Right renal pelvis (tissue), 4 donors: ENCODE data around the gene MGP. TPM values are rescaled to one million over a fixed set of nuclear protein-coding genes. Genes with fewer than 3 reads are reported as not detected.

Experiments used
- DNase-seq, 4 donors: peaks; one replicate each; pipeline ENCODE4 v3.0.0-alpha.2; 2013; ENCODE audit warnings: low read depth in 4 of 4, low spot score in 3 of 4, missing footprints in 1 of 4
- polyA plus RNA-seq, 4 donors: library from polyadenylated mRNA; unstranded; fragments of 120-200 nt; gene quantifications; one replicate each; pipeline ENCODE4 v1.2.1, GENCODE V29; 2013; ENCODE audit not compliant: insufficient read length in 4 of 4

MGP gene
- polyA plus RNA-seq, 4 donors = 41.2 to 70.3 (median 48.2) TPM

DNA sequence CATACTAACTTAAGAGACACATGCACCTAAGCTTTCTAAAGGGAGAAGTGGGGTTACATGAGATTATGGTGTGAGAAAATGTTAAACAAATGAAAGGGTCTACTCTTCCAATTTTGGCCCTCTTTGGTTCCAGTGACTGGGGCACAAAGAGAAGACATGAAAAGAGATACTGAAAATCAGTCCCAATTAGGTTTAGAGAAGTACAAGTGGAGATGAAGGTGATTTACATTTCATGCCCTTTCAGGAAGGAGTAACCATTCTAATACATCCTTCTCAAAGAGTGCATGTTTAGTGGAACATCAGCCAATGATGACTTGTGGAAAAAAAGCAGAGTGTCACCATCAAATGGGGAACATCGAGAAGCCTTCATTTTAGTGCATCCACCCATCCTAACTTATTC lies 14.4 kb downstream of the MGP start:
- DNase-seq = no peak

DNA sequence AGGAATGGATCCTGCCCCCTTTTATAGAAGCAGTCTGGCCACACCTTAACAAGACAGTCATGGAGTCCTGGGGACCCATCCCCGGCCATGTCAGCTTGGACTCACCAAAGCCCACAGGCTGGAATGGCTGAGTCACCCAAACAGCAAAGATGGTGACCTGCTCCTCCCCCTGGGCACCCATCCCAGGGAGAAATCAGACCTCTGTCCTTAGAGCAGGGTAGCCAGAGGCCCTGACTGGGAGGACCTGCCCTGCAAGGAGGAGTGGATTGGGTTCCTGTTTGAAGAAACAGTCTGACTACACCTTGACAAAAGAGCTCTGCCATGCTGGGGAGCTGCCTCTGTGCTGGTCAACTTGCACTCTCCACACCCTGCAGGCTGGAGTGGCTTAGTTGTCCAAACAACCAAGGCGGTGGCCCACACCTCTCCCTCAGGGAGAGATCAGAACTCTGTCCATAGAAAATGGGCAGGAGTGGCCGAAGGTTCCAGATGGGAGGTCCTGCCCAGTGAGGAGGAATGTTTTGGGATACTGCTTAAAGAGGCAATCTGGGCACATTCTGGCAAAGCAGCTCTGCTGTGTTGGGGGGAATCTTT lies 16.6 kb downstream of the MGP start:
- DNase-seq = no peak

DNA sequence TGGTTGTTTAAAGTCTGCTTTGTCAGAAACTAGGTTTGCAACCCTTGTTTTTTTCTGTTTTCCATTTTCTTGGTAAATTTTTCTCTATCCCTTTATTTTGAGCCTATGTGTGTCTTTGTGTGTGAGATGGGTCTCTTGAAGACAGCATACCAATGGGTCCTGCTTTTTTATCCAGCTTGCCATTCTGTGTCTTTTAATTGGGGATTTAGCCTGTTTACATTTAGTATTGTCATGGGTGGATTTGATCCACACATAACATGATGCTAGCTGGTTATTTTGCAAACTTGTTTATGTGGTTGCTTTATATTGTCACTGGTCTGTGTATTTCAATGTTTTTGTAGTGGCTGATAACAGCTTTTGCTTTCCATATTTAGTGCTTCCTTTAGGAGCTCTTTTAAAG lies 25.2 kb downstream of the MGP start:
- no peak for DNase-seq

DNA sequence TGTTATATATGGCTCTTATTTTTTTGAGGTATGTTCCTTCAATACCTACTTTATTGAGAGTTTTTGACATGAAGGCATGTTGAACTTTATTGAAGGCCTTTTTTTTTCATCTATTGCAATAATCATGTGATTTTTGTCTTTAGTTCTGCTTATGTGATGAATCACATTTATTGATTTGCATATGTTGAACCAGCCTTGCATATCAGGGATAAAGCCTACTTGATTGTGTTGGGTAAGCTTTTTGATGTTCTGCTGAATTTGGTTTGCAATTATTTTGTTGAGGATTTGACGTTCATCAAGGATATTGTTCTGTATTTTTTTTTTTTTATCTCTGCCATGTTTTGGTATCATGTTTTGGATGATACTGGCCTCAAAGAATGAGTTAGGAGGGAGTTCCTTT lies 27.1 kb downstream of the MGP start:
- DNase-seq = no peak

DNA sequence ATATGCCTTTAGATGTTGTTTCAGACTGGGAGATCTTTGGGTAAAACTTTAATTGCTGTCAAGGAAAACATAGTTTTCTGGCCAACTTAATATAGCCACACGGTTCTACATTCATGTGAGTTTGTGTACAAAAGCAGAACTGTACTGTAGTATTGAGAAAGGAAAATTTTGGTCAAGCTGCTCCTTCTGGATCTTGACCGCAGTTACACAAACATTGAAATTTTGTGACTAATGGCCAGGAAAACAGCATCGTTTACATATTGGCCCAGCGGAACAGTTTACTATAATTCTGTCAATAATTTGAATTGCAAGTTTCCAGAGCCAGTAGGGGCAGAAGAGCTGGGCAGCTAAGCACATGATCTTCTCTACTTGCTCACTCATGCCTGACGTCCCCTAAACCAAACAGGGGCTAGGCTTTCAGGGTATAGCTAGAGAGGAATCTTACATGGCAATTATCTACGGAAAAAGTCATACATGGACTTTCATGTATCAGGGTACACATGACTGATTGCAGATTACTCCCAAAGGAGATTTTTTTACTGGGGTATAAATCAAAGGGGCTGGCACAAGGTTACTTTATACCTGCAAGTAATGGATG lies 31.0 kb downstream of the MGP start:
- DNase-seq = no peak

DNA sequence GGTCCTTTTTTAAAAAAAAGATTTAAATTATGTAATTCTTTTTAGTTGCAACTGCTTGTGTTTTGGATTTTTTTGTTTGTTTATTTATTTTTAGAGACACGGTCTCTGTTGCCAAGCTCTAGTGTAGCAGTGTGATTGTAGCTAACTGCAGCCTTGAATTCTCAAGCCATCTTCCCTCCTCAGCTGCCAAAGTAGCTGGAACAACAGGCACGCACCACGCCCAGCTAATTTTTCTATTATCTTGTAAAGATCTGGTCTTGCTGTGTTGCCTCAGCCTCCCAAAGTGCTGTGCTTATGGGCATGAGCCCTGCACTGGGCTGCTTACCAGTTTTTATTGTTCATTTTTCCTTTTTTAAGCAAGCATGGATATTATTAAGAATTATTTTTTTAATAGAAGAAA lies 31.7 kb downstream of the MGP start:
- no peak for DNase-seq

DNA sequence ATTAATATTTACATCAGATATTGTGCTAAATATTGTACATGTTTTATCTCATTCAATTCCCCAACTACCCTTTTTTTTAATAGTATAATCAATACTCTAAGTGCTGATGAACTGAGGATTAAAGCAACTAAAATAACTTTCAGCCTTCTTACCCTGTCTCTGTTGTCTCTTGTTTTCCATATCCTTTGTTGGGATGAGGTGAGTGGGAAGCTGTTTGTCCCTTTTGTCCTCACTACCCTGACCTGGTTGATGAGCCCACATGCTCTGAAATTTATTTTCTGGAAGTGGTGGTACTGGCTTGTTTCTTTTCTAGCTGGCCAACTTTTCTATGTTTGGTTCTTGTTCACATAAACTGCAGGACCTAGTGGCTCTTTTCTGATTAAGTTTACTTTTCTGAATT lies 32.8 kb downstream of the MGP start:
- DNase-seq = no peak

DNA sequence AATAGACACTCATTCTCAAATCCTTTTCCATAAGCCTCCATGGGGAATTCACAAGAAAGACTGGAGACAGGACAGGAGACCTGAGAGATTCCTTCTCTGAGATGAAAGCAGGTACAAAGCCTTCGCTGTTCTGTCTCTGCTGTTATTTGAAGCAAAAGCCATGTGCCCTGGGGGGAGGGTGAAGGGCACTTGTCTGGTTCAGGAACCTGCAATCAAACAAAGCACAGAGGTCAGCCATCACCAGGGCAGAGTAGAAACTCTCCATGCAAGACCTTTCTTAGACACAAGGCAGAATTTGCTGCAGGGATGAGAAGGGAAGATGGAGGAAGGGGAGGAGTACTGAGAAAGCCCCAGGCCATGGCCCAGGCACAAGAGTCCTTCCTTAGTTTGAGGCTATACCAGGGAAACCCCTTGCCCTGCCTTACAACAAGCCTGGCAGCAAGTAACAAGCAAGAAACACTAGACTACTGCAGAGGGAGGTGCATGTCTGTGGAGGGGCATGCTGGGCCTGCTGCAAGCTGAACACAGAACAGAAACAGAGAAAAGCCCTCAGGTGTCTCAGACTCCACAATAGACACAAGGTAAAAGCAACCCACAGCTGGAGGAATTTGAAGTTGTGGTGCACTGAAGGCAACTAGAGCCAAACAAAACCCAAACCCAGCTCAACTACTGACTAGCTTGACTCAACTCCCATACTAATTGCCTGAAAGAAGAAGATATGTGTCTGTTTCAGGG lies 34.6 kb downstream of the MGP start:
- DNase-seq = no peak

DNA sequence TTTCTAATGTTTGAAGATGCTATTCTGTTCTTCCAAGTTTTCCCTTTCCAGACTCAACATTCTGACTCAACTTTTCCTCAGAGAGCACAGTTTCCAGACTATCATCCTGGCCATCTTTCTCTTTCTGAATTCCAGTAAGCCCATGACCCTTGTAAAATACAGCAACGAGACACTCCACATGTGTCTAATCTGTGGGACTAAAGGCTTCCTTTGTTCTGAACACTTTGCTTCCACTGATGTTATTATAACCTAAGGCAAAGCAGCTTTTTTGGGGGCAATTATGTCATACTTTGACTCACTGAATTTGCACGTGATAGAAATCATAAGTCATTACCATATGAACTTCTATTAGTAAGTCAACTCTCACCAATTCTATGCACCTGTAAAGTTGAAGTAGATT lies 36.0 kb downstream of the MGP start:
- DNase-seq = no peak

DNA sequence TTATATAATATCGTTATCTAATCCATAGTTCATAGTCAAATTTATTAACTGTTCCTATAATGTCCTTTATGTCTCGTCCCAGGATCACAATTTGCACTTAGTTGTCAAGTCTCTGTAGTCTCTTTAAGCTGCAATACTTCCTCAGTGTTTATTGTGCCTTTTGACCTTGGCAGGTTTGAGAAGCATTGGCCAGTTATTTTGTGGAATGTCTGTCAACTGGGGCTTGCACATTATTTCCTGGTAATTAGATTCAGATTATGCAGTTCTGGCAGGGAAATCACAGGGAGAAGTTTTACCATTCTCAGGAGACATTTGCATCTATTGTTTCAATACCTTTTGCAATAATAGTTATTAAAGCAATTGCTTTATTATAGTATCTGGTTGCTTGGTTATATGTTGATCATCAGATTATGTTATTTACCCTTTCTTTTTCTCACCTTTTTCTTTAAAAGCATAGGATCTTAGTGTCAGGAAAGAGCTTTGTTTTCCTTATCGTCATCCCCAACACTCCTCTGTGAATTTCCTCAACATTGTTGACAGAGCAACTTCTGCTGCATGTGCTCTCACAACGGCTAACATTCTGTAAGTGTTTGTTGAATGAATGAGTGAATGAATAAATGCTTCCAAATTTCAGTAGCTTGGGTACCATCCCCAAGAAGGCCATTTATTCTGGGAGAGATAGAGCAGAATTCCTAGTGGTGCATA lies 38.6 kb downstream of the MGP start:
- no peak for DNase-seq

DNA sequence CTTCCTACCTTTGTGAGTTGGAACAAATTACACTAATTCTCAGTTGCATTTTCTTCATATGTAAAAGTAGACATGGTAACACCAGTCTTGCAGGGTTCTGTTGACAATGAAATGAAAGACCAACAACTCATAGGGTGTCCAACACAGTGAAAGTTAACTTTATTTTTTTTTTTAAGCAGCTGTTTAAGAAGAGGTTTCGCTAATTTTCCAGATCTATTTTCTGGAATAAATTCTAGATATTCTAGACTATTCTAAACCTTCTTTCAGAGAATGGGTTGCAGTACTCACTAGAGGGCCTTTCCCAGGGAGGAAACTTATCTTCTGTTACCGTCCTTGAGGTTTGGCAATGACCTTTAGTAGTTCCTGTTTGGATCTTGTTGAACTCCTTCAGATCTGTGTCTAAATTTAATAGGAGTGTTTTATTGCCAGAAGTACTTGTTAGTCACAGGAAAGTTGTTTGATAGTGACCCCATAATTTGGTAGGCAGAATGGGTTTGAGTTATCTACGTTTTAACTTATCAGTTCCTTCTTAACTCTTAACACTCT lies 39.5 kb downstream of the MGP start:
- no peak for DNase-seq

DNA sequence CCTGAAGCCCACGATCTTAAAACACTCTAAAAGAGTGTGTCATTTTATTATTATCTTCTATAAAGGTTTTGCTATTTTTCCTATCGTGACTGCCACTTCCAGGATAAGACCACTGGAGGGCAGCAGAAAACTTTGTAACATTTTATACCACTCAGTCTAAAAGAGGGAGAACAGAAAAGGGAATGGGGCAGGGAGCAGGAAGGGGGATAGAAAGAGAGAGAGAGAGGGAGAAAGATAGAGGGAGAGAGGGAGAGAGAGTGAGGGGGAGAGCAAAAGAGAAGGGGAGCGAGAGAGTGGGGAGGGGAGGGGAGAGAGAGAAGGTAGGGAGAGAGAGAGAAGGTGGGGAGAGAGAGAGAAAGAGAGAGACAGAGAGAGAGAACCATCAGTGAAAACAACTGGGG lies 40.3 kb downstream of the MGP start:
- DNase-seq = peak in 3 of 4 donors; percentile 51 to 58 (median 53)

DNA sequence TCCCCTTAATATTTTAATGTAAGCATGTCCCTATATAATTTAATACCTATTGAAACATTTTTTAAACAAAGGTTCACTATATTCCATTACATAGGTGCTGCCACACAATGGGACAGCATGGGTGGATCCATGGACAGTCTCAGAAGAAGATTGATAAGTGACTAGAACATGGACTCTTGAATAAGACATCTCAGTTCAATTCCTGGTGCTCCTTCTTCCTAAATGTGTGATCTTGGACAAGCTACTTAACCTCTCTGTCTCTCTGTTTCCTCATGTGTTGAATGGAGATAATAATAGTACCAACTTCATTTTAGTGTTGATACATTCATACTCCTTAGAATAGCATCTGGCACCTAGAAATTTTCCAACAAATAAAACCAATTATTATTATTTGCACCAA lies 41.3 kb downstream of the MGP start:
- DNase-seq = no peak

DNA sequence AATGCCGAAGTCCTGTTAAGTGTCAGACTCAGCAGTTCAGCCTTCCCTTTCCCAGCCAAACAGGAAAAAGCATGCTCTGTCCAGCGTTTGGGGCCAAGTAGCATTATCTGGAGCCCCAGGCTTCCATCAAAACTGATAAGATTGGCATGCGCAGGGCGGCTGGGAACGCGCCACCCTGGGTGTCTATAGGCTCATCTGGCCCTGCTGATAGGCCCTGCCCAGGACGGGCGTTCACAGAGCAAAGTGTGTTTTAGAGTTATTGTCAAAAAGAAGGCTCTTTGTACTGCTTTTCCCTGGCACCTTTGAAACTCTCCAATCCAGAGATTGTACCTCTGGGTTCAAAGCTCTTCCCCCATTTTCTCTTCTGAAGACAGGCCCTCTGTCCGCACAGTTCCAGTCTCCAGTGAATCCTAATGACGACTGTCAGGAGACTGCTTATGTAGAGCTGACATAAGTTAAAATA lies 42.2 kb downstream of the MGP start, which contains the start of gene ART4:
ART4 (minus strand) TSS at position 102 of the 463 bp plus-strand sequence. CDS start 413 bp downstream, outside the sequence.
- DNase-seq = no peak

DNA sequence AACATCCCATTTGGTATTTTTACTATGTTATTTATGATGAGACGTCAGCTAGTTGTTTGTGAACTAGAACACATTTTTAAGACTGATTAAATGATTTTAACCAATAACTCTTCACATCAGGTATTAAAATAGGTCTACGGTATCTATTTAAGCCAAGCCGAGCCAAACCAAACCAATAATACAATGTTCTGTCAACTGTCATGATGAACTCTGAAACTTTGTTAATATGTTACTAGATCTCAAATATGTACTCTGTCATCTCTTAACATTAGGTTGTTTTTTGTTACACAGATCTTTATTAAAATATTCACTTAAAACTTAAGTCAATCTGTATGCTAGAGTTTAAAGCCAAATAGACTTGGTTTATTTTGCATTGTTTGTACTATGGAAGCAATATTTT lies 43.3 kb downstream of the MGP start:
- no peak for DNase-seq

DNA sequence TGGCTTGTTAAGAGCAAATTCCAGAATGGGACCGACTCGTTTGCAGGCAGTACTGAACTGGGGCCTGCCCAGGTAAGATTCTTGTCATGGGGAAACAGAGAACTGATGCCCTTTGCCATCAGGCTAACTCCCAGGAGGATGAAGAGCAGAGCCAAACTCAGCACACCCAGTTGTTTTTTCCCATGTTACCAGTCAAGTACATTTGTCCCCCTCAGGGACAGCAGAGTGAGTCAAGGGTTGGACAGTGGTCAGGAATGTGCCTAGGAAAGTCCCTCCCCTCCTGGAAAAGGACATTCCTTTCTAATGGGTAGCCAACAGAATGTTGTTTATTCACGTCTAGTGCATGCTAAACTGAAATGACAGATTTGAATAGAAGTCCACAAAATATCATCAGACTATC lies 43.9 kb downstream of the MGP start:
- no peak for DNase-seq

DNA sequence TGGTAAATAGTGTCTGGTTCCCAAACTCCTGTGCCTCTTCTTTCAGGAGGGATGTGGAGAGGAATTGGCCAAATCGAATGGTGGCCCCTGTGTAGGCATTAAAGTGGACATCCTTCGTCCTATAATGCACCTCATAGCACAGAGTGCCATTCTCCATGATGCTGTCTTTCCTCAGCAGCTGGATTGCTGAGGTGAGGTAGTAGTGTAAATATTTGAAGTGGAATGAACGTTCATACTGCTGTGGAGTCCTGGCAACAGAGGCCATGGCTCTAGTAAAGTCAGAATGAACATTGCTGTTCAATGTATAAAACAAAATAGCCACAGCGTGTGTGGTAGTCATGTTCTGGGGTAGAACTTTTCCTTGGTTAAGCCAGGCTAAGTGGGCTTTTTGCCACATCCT lies 45.0 kb downstream of the MGP start:
- DNase-seq = no peak

DNA sequence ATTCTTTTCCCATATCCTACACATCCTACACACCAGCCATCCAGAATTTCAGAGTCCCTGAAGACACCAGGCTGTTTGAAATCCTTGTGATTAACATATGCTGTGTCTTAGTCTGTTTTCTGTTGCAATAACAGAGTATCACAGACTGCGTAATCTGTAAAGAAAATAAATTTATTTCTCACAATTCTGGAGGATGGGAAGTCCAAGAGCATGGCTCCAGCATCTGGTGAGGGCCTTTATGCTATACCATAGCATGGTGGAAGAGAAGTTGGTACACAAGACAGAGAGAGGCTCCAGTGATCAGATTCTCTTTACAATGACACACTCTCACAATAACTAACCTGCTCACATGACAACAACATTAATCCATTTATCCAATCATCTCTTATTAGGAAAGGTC lies 46.4 kb downstream of the MGP start:
- DNase-seq = no peak

DNA sequence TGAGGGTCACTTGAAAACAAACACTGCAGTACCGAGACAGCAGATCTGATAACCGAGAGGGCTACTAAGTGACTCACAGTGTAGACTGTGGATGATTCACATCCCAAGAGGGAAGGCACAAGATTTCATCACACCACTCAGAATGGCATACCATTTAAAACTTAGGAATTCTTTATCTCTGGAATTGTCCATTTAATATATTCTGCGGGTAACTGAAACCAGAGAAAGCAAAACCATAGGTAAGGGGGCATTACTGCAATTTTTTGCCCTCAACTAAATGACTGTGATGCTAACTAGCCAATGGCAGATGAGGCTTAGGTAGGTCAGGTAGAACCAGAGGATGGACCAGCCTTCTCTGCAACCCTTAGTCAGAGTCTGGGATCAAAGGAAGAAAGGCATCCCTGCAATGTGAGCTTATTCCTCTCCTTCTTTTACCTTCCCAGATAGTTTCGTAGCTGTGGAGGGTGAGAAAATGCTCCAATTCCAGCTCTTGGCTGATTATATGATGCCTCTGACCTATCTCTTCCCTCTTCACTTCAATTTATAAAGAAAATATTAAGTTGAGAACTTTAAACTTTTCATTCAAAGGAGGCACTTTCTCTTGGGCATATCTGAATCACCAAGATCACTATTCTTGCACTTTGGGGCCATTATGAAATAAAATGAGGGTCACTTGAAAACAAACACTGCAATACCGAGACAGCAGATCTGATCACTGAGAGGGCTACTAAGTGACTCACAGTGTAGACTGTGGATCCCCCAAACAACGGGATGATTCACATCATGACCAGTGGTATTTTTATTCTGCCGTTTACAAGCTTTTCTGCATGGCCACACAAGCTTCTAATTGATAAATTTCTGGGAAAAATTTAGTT lies 49.1 kb downstream of the MGP start:
- no peak for DNase-seq

DNA sequence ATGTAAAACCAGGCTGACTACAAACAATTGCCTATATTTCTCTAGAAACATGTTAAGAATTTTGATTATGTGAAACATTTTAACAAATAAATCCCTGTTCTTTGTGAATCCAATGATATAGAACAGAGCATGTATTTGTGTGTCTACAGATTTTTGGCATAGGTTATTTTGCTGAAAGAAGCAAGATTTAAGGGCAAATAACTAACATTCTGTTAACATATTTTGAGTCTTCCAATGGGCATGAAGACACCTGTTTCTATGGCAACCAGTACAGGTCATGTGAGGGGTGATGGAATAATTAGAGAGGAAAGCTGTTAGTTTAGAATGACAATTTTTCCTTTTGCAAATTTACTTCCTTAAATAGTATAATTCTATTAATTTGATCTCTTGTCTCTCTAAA lies 51.1 kb downstream of the MGP start:
- DNase-seq = no peak
